Lower leg skin (tissue), 4 donors: ENCODE measurements around the gene ABHD12. TPM values are rescaled to one million over a fixed set of nuclear protein-coding genes. Genes with fewer than 3 reads are reported as not detected.

Experiments used
- DNase-seq, 2 donors: peaks; one replicate each; pipeline ENCODE4 v3.0.0-alpha.2; 2019; ENCODE audit warnings: low spot score in 2 of 2
- H3K4me3 ChIP-seq: fragments of 200-600 bp; sonication (generic); 2 replicates; pipeline ENCODE4 v1.5.1; 2017; ENCODE audit warnings: mild to moderate bottlenecking, low read depth; ENCODE audit not compliant: poor library complexity, severe bottlenecking
- POLR2A ChIP-seq, 2 donors: fragments of 450-650 bp; IDR thresholded peaks; one replicate each; pipeline ENCODE4 v1.6.1; 2016 to 2017; ENCODE audit warnings: antibody characterized with exemption in 2 of 2, mild to moderate bottlenecking in 1 of 2, moderate library complexity in 1 of 2
- WGBS, 2 donors: methylation state at CpG; one replicate each; pipeline ENCODE4 v1.1.5; 2018; 5-methylcytosine and 5-hydroxymethylcytosine counted together
- intact Hi-C: fragments of 100-400 bp; cut with DNase I; formaldehyde crosslinking; loops from one replicate; pipeline ENCODE4 v1.15.0; 2023; ENCODE audit warnings: low total_unique reads
- total RNA-seq, 4 donors: library from RNA; depleted of rRNA; stranded (reverse); fragments of >200 nt; gene quantifications; one replicate each; pipeline ENCODE4 v1.1.0, GENCODE V29; 2016
- TF ChIP-seq, protein P1 (sequence below), 3 donors: fragments of 450-650 bp; IDR thresholded peaks; one replicate each; pipeline ENCODE4 v1.5.1; 2016; ENCODE audit warnings: antibody characterized with exemption in 3 of 3, mild to moderate bottlenecking in 3 of 3, moderate library complexity in 2 of 3

The ABHD12 gene
- total RNA-seq, 4 donors from 2014 or later: 51.7 to 121 (median 103) TPM

DNA sequence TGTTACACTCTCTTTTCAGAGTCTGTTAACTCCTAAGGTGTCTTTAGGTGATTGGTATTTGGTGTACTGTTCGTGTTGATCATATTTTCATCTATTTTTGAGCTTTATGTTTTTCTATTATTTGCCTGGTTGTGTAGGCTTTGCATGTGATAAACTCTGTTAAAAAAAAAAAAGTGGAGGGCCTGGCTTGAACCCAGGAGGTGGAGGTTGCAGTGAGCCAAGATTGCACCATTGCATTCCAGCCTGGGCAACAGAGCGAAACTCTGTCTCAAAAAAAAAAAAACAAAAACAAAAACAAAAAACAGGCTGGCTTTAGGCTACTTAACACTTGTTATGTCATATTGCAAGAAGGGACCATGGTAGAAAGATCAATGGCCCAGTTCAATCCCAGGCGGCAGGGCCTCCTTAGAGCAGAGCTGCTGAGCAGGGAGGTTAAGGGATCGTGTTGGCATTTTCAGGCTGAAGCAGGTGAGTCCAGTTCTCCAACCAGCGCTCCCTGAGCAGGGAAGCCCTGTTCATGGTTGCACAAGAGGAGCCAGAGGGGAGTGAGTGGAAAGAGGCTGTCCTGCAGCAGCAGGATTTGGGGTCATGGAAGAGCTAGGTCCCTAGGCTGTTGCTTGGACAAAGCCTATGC is 134.3 kb downstream of the ABHD12 start:
- WGBS, 2 donors: 50 to 60% methylated on average over 5 of the region's 5 CpGs
- intact Hi-C loops: no loop called here
- DNase-seq: peak in 1 of 2 donors; percentile 83
- TF ChIP-seq, protein P1, sequence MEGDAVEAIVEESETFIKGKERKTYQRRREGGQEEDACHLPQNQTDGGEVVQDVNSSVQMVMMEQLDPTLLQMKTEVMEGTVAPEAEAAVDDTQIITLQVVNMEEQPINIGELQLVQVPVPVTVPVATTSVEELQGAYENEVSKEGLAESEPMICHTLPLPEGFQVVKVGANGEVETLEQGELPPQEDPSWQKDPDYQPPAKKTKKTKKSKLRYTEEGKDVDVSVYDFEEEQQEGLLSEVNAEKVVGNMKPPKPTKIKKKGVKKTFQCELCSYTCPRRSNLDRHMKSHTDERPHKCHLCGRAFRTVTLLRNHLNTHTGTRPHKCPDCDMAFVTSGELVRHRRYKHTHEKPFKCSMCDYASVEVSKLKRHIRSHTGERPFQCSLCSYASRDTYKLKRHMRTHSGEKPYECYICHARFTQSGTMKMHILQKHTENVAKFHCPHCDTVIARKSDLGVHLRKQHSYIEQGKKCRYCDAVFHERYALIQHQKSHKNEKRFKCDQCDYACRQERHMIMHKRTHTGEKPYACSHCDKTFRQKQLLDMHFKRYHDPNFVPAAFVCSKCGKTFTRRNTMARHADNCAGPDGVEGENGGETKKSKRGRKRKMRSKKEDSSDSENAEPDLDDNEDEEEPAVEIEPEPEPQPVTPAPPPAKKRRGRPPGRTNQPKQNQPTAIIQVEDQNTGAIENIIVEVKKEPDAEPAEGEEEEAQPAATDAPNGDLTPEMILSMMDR (IDR thresholded peaks at IDR 0.05): no peak
- no peak for TF ChIP-seq POLR2A (IDR thresholded peaks at IDR 0.05)
- no peak overlapping the region for H3K4me3 ChIP-seq

- DNase-seq: peak in 1 of 2 donors; percentile 80
- TF ChIP-seq POLR2A (IDR thresholded peaks at IDR 0.05): no peak
- TF ChIP-seq, protein P1 (IDR thresholded peaks at IDR 0.05): no peak
- no peak overlapping the region for H3K4me3 ChIP-seq
- WGBS, 2 donors: 73 to 78% methylated on average over 11 to 12 of the region's 12 CpGs
- intact Hi-C loops: no loop called here
Measured at GRCh38 chr20:25254986-25255680, 135.5 kb downstream of the ABHD12 start.

- intact Hi-C loops: no loop called here
- TF ChIP-seq, protein P1 (IDR thresholded peaks at IDR 0.05): no peak
- TF ChIP-seq POLR2A (IDR thresholded peaks at IDR 0.05): no peak
- WGBS, 2 donors: 65% methylated on average over 5 of the region's 5 CpGs
- DNase-seq: no peak
- no peak overlapping the region for H3K4me3 ChIP-seq
Measured at GRCh38 chr20:25254571-25254970, 136.1 kb downstream of the ABHD12 start.

DNA sequence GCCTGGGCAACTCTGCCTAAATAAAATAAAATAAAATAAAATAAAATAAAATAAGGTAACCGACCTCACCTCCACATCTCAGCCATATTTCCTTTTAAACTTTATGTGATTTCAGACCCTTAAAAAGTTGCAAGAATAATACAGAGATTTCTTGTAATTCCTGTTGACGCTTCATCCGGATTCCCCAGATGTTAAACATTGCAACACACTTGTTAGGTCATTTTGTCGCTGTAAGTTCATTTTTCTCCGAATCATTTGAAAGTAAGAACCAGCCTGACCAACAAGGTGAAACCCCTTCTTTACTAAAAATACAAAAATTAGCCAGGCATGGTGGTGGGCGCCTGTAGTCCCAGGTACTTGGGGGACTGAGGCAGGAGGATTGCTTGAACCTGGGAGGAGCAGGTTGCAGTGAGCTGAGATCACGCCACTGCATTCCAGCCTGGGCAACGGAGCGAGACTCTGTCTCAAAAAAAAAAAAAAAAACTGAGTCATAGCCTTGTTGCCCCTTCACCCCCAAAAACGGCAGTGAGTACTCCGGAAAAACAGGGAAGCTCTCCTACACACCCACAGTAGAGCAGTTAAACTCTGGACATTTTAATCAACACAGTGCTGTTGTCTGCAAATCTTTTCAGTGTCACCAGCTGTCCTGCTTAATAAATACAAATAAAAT is 136.9 kb downstream of the ABHD12 start:
- no peak overlapping the region for H3K4me3 ChIP-seq
- DNase-seq: peak in 1 of 2 donors; percentile 25
- intact Hi-C loops: no loop called here
- TF ChIP-seq, protein P1 (IDR thresholded peaks at IDR 0.05): no peak
- TF ChIP-seq POLR2A (IDR thresholded peaks at IDR 0.05): no peak
- WGBS, 2 donors: 85 to 87% methylated on average over 11 of the region's 11 CpGs

DNA sequence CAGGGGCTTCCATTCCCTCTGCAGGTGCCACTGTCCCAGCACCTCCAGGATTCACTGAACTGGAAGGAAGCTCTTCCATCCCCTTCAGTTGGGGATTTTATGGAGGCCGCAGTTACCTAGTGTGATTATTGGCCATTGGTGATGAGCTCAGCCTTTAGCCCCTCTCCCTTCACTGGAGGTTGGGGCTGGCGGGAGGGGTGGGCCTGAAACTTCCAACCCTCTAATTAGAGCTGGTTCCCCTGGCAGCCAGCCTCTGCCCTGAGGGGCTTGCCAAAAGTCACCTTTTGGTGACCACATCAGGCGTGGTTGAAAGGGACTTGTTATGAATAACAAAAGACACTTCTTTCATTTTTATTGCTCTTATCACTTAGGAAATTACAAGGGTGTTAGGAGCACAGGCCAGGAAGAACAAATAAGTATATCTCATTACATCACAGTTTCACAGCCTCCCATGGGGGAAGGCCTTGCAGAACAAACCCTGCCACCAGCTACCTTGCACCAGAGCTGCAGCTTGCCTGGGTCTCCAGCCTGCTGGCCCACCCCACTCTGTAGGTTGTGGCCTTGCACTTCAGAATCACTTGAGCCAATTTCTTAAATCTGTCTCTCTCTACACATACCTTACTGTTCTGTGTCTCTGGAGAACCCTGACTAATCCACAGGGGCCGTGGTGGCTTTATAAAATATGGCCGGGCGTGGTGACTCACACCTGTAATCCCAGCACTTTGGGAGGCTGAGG is 137.8 kb downstream of the ABHD12 start:
- TF ChIP-seq POLR2A (IDR thresholded peaks at IDR 0.05): no peak
- TF ChIP-seq, protein P1 (IDR thresholded peaks at IDR 0.05): no peak
- 70 to 72% methylated on average over 6 of the region's 6 CpGs for WGBS, 2 donors
- peak in 1 of 2 donors; percentile 67 for DNase-seq
- intact Hi-C loops: no loop called here
- no peak overlapping the region for H3K4me3 ChIP-seq
